ENCODE measurements around the gene GMDS. TPM values are rescaled to one million over a fixed set of nuclear protein-coding genes. Genes with fewer than 3 reads are reported as not detected.

The GMDS gene
- total and polyA plus RNA-seq, 2 experiments from 2014 or later = 3.0 to 12.6 TPM

- Histone ChIP-seq H3K4me1 (ENCODE audit: insufficient read depth) (peaks cover 8% of the 10 kb centered on the region), H3K4me3 (no peak overlapping the region), H3K27ac (no peak overlapping the region), H3K79me2 (ENCODE audit: insufficient read depth) (no peaks in the 10 kb centered on the region), H3K9me2 (ENCODE audit: insufficient read depth) (no peaks in the 10 kb centered on the region), H3K4me2 (ENCODE audit: unreplicated experiment) (no peak overlapping the region), H3K9me3 (ENCODE audit: low read depth) (no peaks in the 10 kb centered on the region), H3K9ac (no peak overlapping the region), H3K36me3 (ENCODE audit: low read depth) (no peaks in the 10 kb centered on the region), H3K27me3 (replicated peaks; ENCODE audit: insufficient read depth) (no peaks in the 10 kb centered on the region), H3F3A (ENCODE audit: insufficient read depth) (no peaks in the 10 kb centered on the region), H4K20me1 (ENCODE audit: insufficient read depth) (no peaks in the 10 kb centered on the region), H2AFZ (no peak overlapping the region)
- 92 to 94% methylated on average over 9 of the region's 9 CpGs for WGBS, 2 experiments (ENCODE audit: low coverage in 1 of 2, low lambda C conversion rate in 2 of 2, missing lambda C conversion rate in 2 of 2)
- DNase-seq = no peak
- in situ Hi-C loops (cut with MboI) = no loop called here
- TF ChIP-seq EZH2phosphoT487 (IDR thresholded peaks at IDR 0.05; ENCODE audit: insufficient read depth, low read depth) (no peak), EZH2 (IDR thresholded peaks at IDR 0.05; ENCODE audit: insufficient read depth, poor library complexity, severe bottlenecking) (no peak)
Observed at GRCh38 chr6:1762203-1762602, 483.2 kb downstream of the GMDS start.

DNA sequence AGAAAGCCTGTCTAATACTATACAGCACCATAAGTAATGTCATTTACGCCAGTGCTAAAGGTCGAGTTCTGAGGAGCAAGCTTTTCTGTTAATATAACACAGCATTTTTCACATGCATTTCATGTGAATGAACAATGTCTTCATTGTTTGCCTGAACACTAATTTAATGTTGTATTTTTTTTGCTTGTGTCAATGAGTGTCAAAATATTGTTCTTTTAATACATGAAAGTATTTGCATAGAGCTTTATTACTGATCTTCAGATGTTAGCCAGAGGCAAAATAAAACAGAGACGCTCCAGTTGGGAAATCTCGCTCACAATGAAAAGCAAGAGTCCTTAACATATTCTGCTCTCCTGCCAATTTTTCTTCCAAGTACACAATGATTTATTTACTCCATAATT, 483.9 kb downstream of the GMDS start:
- Histone ChIP-seq H2AFZ (no peak overlapping the region), H3K9me2 (ENCODE audit: insufficient read depth) (no peaks in the 10 kb centered on the region), H3K27me3 (replicated peaks; ENCODE audit: insufficient read depth) (no peaks in the 10 kb centered on the region), H3K79me2 (ENCODE audit: insufficient read depth) (no peaks in the 10 kb centered on the region), H3K9me3 (ENCODE audit: low read depth) (no peaks in the 10 kb centered on the region), H4K20me1 (ENCODE audit: insufficient read depth) (no peaks in the 10 kb centered on the region), H3K4me1 (ENCODE audit: insufficient read depth) (peaks cover 1% of the 10 kb centered on the region; the same call in 1 of the 2 replicates), H3K4me3 (no peak overlapping the region), H3K36me3 (ENCODE audit: low read depth) (no peaks in the 10 kb centered on the region), H3K4me2 (ENCODE audit: unreplicated experiment) (no peak overlapping the region), H3K27ac (no peak overlapping the region), H3F3A (ENCODE audit: insufficient read depth) (no peaks in the 10 kb centered on the region), H3K9ac (no peak overlapping the region)
- 93 to 95% methylated on average over 4 of the region's 4 CpGs for WGBS, 2 experiments (ENCODE audit: low coverage in 1 of 2, low lambda C conversion rate in 2 of 2, missing lambda C conversion rate in 2 of 2)
- in situ Hi-C loops (cut with MboI) = no loop called here
- DNase-seq = no peak
- TF ChIP-seq EZH2phosphoT487 (IDR thresholded peaks at IDR 0.05; ENCODE audit: insufficient read depth, low read depth) = no peak
- TF ChIP-seq EZH2 (IDR thresholded peaks at IDR 0.05; ENCODE audit: insufficient read depth, poor library complexity, severe bottlenecking) = no peak

- in situ Hi-C loops (cut with MboI) = no loop called here
- WGBS, 2 experiments (ENCODE audit: low coverage in 1 of 2, low lambda C conversion rate in 2 of 2, missing lambda C conversion rate in 2 of 2) = 75 to 88% methylated on average over 2 of the region's 2 CpGs
Observed at GRCh38 chr6:1760876-1761275, 484.5 kb downstream of the GMDS start.

GRCh38 chr6:1759870-1760269, 485.5 kb downstream of the GMDS start:
- Histone ChIP-seq H3K4me3 (no peak overlapping the region), H3K4me1 (ENCODE audit: insufficient read depth) (no peaks in the 10 kb centered on the region), H2AFZ (no peak overlapping the region), H3F3A (ENCODE audit: insufficient read depth) (no peaks in the 10 kb centered on the region), H3K9me3 (ENCODE audit: low read depth) (no peaks in the 10 kb centered on the region), H3K27me3 (replicated peaks; ENCODE audit: insufficient read depth) (no peaks in the 10 kb centered on the region), H4K20me1 (ENCODE audit: insufficient read depth) (no peaks in the 10 kb centered on the region), H3K9me2 (ENCODE audit: insufficient read depth) (no peaks in the 10 kb centered on the region), H3K9ac (no peak overlapping the region), H3K79me2 (ENCODE audit: insufficient read depth) (no peaks in the 10 kb centered on the region), H3K27ac (no peak overlapping the region), H3K4me2 (ENCODE audit: unreplicated experiment) (no peak overlapping the region), H3K36me3 (ENCODE audit: low read depth) (no peaks in the 10 kb centered on the region)
- in situ Hi-C loops (cut with MboI) = no loop called here
- 71 to 80% methylated on average over 8 of the region's 8 CpGs for WGBS, 2 experiments (ENCODE audit: low coverage in 1 of 2, low lambda C conversion rate in 2 of 2, missing lambda C conversion rate in 2 of 2)
- no peak for TF ChIP-seq EZH2phosphoT487 (IDR thresholded peaks at IDR 0.05; ENCODE audit: insufficient read depth, low read depth)
- TF ChIP-seq EZH2 (IDR thresholded peaks at IDR 0.05; ENCODE audit: insufficient read depth, poor library complexity, severe bottlenecking) = no peak
- DNase-seq = no peak

More at GRCh38 chr6:1760876-1761275, 484.5 kb downstream of the GMDS start:
- H3F3A ChIP-seq (ENCODE audit: insufficient read depth) = no peaks in the 10 kb centered on the region
- DNase-seq = no peak
- no peaks in the 10 kb centered on the region for H3K36me3 ChIP-seq (ENCODE audit: low read depth)
- H3K4me2 ChIP-seq (ENCODE audit: unreplicated experiment) = no peak overlapping the region
- TF ChIP-seq EZH2phosphoT487 (IDR thresholded peaks at IDR 0.05; ENCODE audit: insufficient read depth, low read depth) (no peak), EZH2 (IDR thresholded peaks at IDR 0.05; ENCODE audit: insufficient read depth, poor library complexity, severe bottlenecking) (no peak)
- no peaks in the 10 kb centered on the region for H3K79me2 ChIP-seq (ENCODE audit: insufficient read depth)
- no peaks in the 10 kb centered on the region for H3K9me3 ChIP-seq (ENCODE audit: low read depth)
- no peaks in the 10 kb centered on the region for H3K4me1 ChIP-seq (ENCODE audit: insufficient read depth)
- H4K20me1 ChIP-seq (ENCODE audit: insufficient read depth) = no peaks in the 10 kb centered on the region
- no peak overlapping the region for H3K9ac ChIP-seq
- no peak overlapping the region for H2AFZ ChIP-seq
- no peak overlapping the region for H3K27ac ChIP-seq
- no peak overlapping the region for H3K4me3 ChIP-seq
- H3K27me3 ChIP-seq (replicated peaks; ENCODE audit: insufficient read depth) = no peaks in the 10 kb centered on the region
- H3K9me2 ChIP-seq (ENCODE audit: insufficient read depth) = no peaks in the 10 kb centered on the region
